Inflammatory macrophage treated with lipopolysaccharide for 1 hour (primary cell): ENCODE measurements around the gene UPK1A.
A peak's percentile ranks its signal among the peaks of the same experiment; 100 is the strongest.
"Not testable (repeated sequence)": the region's sequence is repeated elsewhere in the genome, so short reads cannot be mapped to it uniquely, and the experiment has no call there.

Experiments
- DNase-seq, 2 donors: peaks; one replicate each; pipeline ENCODE4 v3.0.0-alpha.2; 2020 to 2022

UPK1A gene

GRCh38 chr19:35644987-35645679 is 21.2 kb upstream of the UPK1A start:
- peak; percentile 68 to 82 for DNase-seq

GRCh38 chr19:35645680-35646511 is 20.4 kb upstream of the UPK1A start:
- DNase-seq = no peak

- DNase-seq = peak; percentile 96 to 97
Observed at GRCh38 chr19:35648017-35648961, 18.0 kb upstream of the UPK1A start, which contains the start of gene COX6B1. Gene COX6B1 (plus strand): TSS chr19:35648323. CDS start chr19:35651244, 2,921 bp downstream.

- no peak for DNase-seq
Observed at GRCh38 chr19:35650581-35650980, 15.7 kb upstream of the UPK1A start.

GRCh38 chr19:35654828-35655227 is 11.5 kb upstream of the UPK1A start:
- DNase-seq = not testable (repeated sequence)

- no peak for DNase-seq
Observed at GRCh38 chr19:35655600-35655999, 10.7 kb upstream of the UPK1A start.

- no peak for DNase-seq
Observed at GRCh38 chr19:35656700-35657099, 9.6 kb upstream of the UPK1A start.

- DNase-seq = no peak
Observed at GRCh38 chr19:35657904-35658700, 8.2 kb upstream of the UPK1A start.

- DNase-seq = no peak
Observed at GRCh38 chr19:35661995-35662340, 4.3 kb upstream of the UPK1A start.

- DNase-seq = no peak
Observed at GRCh38 chr19:35663981-35664380, 2.3 kb upstream of the UPK1A start.

- no peak for DNase-seq
Observed at GRCh38 chr19:35665157-35665556, 1.2 kb upstream of the UPK1A start.

GRCh38 chr19:35665604-35666003 is 713 bp upstream of the UPK1A start:
- DNase-seq = no peak

- no peak for DNase-seq
Observed at GRCh38 chr19:35669566-35669965, 3.2 kb downstream of the UPK1A start.

- no peak for DNase-seq
Observed at GRCh38 chr19:35669974-35670373, 3.7 kb downstream of the UPK1A start.

GRCh38 chr19:35670686-35671085 is 4.4 kb downstream of the UPK1A start:
- no peak for DNase-seq

GRCh38 chr19:35671818-35672217 is 5.5 kb downstream of the UPK1A start:
- no peak for DNase-seq

GRCh38 chr19:35673121-35673804 is 6.9 kb downstream of the UPK1A start:
- DNase-seq = peak; percentile 37 to 46

GRCh38 chr19:35675589-35676140 is 9.3 kb downstream of the UPK1A start:
- DNase-seq = no peak

- DNase-seq = no peak
Observed at GRCh38 chr19:35689836-35690235, 23.5 kb downstream of the UPK1A start.

GRCh38 chr19:35691106-35691505 is 24.8 kb downstream of the UPK1A start:
- not testable (repeated sequence) for DNase-seq

GRCh38 chr19:35692010-35692409 is 25.7 kb downstream of the UPK1A start:
- no peak for DNase-seq
